SU-DHL-6 (cell line): ENCODE results near the gene SF3B3.

Source experiments
- H2AFZ ChIP-seq: fragments of 200-600 bp; sonication (generic); 2 replicates; pipeline ENCODE4 v1.6.1; 2014; ENCODE audit warnings: low read depth, mild to moderate bottlenecking, moderate library complexity, mixed read lengths, antibody characterized with exemption, low read length; ENCODE audit not compliant: severe bottlenecking
- H3F3A ChIP-seq: fragments of 200-600 bp; shearing (Covaris generic); 2 replicates; pipeline ENCODE4 v1.6.0; 2016; ENCODE audit warnings: antibody characterized with exemption, mild to moderate bottlenecking; ENCODE audit not compliant: insufficient read depth
- H3K27ac ChIP-seq: fragments of 200-600 bp; sonication (generic); 2 replicates; pipeline ENCODE4 v1.5.1; 2016; ENCODE audit warnings: low read depth, mild to moderate bottlenecking, low read length, moderate library complexity, mixed read lengths
- H3K27me3 ChIP-seq: fragments of 200-600 bp; sonication (generic), shearing (Covaris generic); 2 replicates; pipeline ENCODE4 v1.6.0; 2014; ENCODE audit warnings: mild to moderate bottlenecking, low read length
- H3K36me3 ChIP-seq: fragments of 200-600 bp; sonication (generic); 2 replicates; pipeline ENCODE4 v1.6.1; 2014; ENCODE audit warnings: mild to moderate bottlenecking, low read length, mixed read lengths
- H3K4me2 ChIP-seq: fragments of 300-600, 200-600 bp; shearing (Covaris generic), sonication (generic); 2 replicates; pipeline ENCODE4 v1.6.0; 2014; ENCODE audit warnings: low read length, low read depth, mild to moderate bottlenecking; ENCODE audit not compliant: poor library complexity, severe bottlenecking
- H3K4me3 ChIP-seq: fragments of 200-600 bp; sonication (generic); 2 replicates; pipeline ENCODE4 v1.5.1; 2014; ENCODE audit warnings: antibody characterized with exemption, low read length, mild to moderate bottlenecking, mixed read lengths; ENCODE audit not compliant: insufficient read depth, poor library complexity, severe bottlenecking
- H3K79me2 ChIP-seq: fragments of 200-600 bp; sonication (generic); 2 replicates; pipeline ENCODE4 v1.6.1; 2014; ENCODE audit warnings: mild to moderate bottlenecking, low read length, moderate library complexity; ENCODE audit not compliant: insufficient read depth
- H3K9ac ChIP-seq: fragments of 200-600 bp; sonication (generic); 2 replicates; pipeline ENCODE4 v1.7.0; 2014; ENCODE audit warnings: mild to moderate bottlenecking, low read length
- H3K9me2 ChIP-seq: fragments of 200-600 bp; sonication (generic); replicated peaks from 2 replicates; pipeline ENCODE4 v1.6.1; 2014; ENCODE audit warnings: low read length; ENCODE audit not compliant: insufficient read depth
- H3K9me3 ChIP-seq: fragments of 200-600 bp; sonication (generic); 2 replicates; pipeline ENCODE4 v1.6.1; 2014; ENCODE audit warnings: low read length, mixed read lengths; ENCODE audit not compliant: insufficient read depth
- H4K20me1 ChIP-seq: fragments of 200-600 bp; sonication (generic); 2 replicates; pipeline ENCODE4 v1.6.1; 2014; ENCODE audit warnings: low read depth, mild to moderate bottlenecking, antibody characterized with exemption, low read length, moderate library complexity, mixed read lengths
- EZH2phosphoT487 ChIP-seq: fragments of 200-600 bp; sonication (generic), shearing (Covaris generic); conservative IDR thresholded peaks from 2 replicates; pipeline ENCODE4 v1.6.1; 2018; ENCODE audit warnings: mild to moderate bottlenecking, antibody characterized with exemption, low read length, moderate library complexity, mixed read lengths
- TF ChIP-seq, protein P1 (sequence below): fragments of 200-600 bp; sonication (generic); IDR thresholded peaks from one replicate; pipeline ENCODE4 v1.5.1; 2017; ENCODE audit warnings: antibody characterized with exemption, mild to moderate bottlenecking, low read length, moderate library complexity; ENCODE audit not compliant: insufficient read depth, poor library complexity, severe bottlenecking

Gene SF3B3

DNA sequence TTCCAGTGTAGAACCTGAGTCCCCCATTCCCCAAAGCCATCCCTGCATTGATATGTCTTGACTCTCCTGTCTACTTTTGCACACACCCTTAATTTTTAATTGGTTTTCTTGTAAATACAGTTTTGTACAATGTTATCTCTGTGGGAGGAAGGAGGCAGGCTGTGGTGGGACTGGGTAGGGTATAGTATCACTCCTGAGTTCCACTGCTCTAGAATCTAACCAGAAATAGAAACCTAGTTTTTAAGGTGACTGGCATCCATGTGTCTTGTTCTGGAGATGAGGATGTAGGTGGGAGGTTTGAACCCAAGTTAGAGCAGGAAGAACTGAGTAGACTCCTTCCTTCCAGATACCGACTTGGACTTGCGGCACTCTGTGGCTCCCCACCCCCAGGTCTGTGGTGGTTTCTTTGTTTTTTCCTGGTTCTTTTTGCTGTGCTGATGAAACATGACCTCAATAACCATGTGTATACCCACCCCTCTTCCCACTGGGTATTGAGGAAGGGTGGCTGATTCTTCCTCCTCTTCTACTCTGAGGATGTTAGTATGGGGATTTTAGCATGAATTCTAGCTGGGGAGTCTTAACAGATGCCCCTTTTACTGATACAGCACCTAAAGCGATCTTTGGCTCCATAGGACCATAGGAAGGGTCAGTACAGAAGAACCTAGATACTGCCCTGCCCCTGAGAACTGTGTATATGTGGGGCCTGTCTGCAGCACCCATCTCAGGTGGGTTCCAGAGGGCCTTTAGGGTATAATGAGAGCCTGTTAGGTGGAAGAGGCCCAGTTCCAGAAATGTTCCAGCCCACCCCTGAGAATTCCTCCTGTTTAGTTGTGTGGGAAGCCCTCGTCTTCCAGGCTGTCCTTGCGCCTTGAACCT lies 48.7 kb downstream of the SF3B3 start:
- Histone ChIP-seq H3K36me3 (peaks cover 46% of the 10 kb centered on the region), H2AFZ (no peak overlapping the region), H4K20me1 (peaks cover 9% of the 10 kb centered on the region; the same call in 1 of the 2 replicates), H3K4me3 (no peak overlapping the region), H3K4me2 (no peak overlapping the region), H3K9me3 (no peaks in the 10 kb centered on the region), H3K9me2 (no peaks in the 10 kb centered on the region), H3F3A (peaks cover 38% of the 10 kb centered on the region), H3K79me2 (peaks cover 4% of the 10 kb centered on the region; the same call in 1 of the 2 replicates), H3K9ac (no peak overlapping the region), H3K27me3 (no peaks in the 10 kb centered on the region), H3K27ac (no peak overlapping the region)
- TF ChIP-seq, protein P1, sequence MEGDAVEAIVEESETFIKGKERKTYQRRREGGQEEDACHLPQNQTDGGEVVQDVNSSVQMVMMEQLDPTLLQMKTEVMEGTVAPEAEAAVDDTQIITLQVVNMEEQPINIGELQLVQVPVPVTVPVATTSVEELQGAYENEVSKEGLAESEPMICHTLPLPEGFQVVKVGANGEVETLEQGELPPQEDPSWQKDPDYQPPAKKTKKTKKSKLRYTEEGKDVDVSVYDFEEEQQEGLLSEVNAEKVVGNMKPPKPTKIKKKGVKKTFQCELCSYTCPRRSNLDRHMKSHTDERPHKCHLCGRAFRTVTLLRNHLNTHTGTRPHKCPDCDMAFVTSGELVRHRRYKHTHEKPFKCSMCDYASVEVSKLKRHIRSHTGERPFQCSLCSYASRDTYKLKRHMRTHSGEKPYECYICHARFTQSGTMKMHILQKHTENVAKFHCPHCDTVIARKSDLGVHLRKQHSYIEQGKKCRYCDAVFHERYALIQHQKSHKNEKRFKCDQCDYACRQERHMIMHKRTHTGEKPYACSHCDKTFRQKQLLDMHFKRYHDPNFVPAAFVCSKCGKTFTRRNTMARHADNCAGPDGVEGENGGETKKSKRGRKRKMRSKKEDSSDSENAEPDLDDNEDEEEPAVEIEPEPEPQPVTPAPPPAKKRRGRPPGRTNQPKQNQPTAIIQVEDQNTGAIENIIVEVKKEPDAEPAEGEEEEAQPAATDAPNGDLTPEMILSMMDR = no peak
- TF ChIP-seq EZH2phosphoT487 = no peak

DNA sequence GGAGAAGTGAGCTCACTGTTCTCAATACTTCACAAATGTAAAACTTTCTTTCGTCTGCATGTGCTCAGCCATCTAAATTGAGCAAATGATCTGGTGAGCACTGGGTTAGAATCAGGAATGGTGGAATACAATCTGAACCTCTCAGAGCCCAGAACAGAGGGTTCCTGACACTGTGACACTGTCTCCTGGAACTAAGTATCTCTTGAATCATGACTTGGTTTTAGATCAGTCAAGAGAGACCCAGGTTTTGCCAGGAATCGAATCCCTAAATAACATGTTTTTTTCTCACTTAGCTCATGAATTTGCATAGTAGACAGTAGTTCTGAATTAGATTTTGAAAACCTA lies 49.3 kb downstream of the SF3B3 start:
- peaks cover 4% of the 10 kb centered on the region; the same call in 1 of the 2 replicates for H3K79me2 ChIP-seq
- H3K9ac ChIP-seq = no peak overlapping the region
- H3K4me3 ChIP-seq = no peak overlapping the region
- H3K27ac ChIP-seq = no peak overlapping the region
- peaks cover 38% of the 10 kb centered on the region for H3F3A ChIP-seq
- H2AFZ ChIP-seq = no peak overlapping the region
- peaks cover 45% of the 10 kb centered on the region for H3K36me3 ChIP-seq
- no peaks in the 10 kb centered on the region for H3K27me3 ChIP-seq
- H3K9me3 ChIP-seq = no peaks in the 10 kb centered on the region
- no peak overlapping the region for H3K4me2 ChIP-seq
- TF ChIP-seq, protein P1 = no peak
- no peak for TF ChIP-seq EZH2phosphoT487
- peaks cover 9% of the 10 kb centered on the region; the same call in 1 of the 2 replicates for H4K20me1 ChIP-seq
- H3K9me2 ChIP-seq = no peaks in the 10 kb centered on the region

DNA sequence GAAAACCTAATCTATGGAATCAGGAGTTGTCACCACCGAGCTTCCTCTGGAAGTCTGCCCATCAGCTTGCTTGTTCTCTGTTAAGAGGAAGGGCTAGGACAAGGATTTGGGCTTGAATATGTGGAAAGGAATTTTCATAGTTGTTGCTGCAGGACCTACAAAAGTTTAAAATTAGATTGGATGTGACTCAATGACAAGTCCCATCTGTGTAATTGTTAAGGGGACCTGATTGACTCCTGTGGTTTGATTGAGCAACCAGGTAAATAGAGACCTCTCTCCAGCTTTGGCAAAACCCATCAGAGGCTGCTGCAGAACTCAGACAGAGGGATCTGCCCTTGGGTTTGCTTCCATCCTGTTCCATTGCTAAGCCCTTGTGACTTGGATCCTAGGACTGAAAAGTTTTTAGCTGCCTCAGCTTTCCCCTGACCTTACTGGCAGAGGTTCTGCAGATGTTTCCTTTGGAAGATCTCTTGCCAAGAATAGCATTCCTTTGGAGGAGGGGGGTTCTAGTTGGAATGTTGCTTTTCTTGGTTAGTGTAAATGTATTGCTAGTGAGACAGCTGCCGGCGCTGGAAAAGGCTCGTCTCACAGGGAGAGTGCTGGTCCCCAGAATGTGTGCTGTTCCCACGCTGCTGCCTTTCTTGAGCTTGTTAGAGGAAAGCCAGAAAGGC lies 50.0 kb downstream of the SF3B3 start:
- H2AFZ ChIP-seq = no peak overlapping the region
- no peak overlapping the region for H3K9ac ChIP-seq
- no peak overlapping the region for H3K27ac ChIP-seq
- no peak overlapping the region for H3K4me2 ChIP-seq
- H4K20me1 ChIP-seq = peaks cover 9% of the 10 kb centered on the region; the same call in 1 of the 2 replicates
- H3K27me3 ChIP-seq = no peaks in the 10 kb centered on the region
- peaks cover 38% of the 10 kb centered on the region for H3K36me3 ChIP-seq
- H3K9me3 ChIP-seq = no peaks in the 10 kb centered on the region
- peaks cover 4% of the 10 kb centered on the region; the same call in 1 of the 2 replicates for H3K79me2 ChIP-seq
- no peaks in the 10 kb centered on the region for H3K9me2 ChIP-seq
- peaks cover 35% of the 10 kb centered on the region for H3F3A ChIP-seq
- no peak overlapping the region for H3K4me3 ChIP-seq
- TF ChIP-seq, protein P1 = no peak
- no peak for TF ChIP-seq EZH2phosphoT487
